GM23248 (cell line): ENCODE data around the gene VILL.

Experiments used
- EZH2 ChIP-seq: fragments of 200-600 bp; sonication (generic); IDR thresholded peaks from 2 replicates; pipeline ENCODE4 v1.6.1; 2018; ENCODE audit warnings: antibody characterized with exemption, mild to moderate bottlenecking; ENCODE audit not compliant: insufficient read depth, poor library complexity, severe bottlenecking
- EZH2phosphoT487 ChIP-seq: fragments of 200-600 bp; sonication (generic); IDR thresholded peaks from 2 replicates; pipeline ENCODE4 v1.6.1; 2018; ENCODE audit warnings: antibody characterized with exemption, moderate library complexity, mild to moderate bottlenecking, low read depth; ENCODE audit not compliant: insufficient read depth

DNA sequence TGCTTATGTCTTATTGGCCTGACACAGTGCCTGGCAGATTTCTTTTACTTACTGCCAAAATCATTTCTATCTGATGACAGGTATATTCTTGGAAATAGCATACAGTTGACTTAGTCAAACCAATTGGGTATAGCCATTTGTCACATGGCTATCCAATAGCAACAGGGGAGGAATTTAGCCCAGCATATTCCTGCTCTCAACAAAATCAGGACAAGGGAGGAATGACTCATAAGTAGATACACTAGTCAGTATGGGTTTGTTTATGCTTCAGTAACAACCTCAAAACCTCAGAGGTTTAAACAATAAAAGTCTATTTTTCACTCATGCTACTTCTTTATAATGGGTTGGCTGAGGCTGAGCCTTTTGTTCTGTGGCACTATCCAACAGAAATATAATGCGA lies 38.0 kb upstream of the VILL start:
- TF ChIP-seq EZH2 (no peak), EZH2phosphoT487 (no peak)
